ENCODE data around the gene KCNJ6. TPM values are rescaled to one million over a fixed set of nuclear protein-coding genes. Genes with fewer than 3 reads are reported as not detected.

KCNJ6 gene
- total RNA-seq, 1 donor from 2014 or later, result not detected

GRCh38 chr21:37670883-37671282 lies 245.4 kb downstream of the KCNJ6 start:
- Histone ChIP-seq H3K4me3 (no peak overlapping the region), H2AFZ (replicated peaks) (no peak overlapping the region)
- TF ChIP-seq CTCF (IDR thresholded peaks at IDR 0.05) (no peak), EZH2phosphoT487 (IDR thresholded peaks at IDR 0.05) (no peak), EZH2 (IDR thresholded peaks at IDR 0.05) (no peak)

GRCh38 chr21:37669249-37669648 lies 247.0 kb downstream of the KCNJ6 start:
- H3K4me1 Mint-ChIP-seq, result no peaks in the 10 kb centered on the region
- no peak for TF ChIP-seq EZH2 (IDR thresholded peaks at IDR 0.05)
- no peak for TF ChIP-seq EZH2phosphoT487 (IDR thresholded peaks at IDR 0.05)

More at GRCh38 chr21:37670883-37671282, 245.4 kb downstream of the KCNJ6 start:
- Histone ChIP-seq H3F3A (ENCODE audit: low read depth) (no peaks in the 10 kb centered on the region), H3K4me1 (no peaks in the 10 kb centered on the region), H3K36me3 (no peaks in the 10 kb centered on the region), H4K20me1 (ENCODE audit: low read depth) (no peaks in the 10 kb centered on the region), H3K27ac (no peak overlapping the region), H3K9ac (no peak overlapping the region), H3K79me2 (ENCODE audit: low read depth) (no peaks in the 10 kb centered on the region), H3K27me3 (peaks cover 15% of the 10 kb centered on the region), H3K9me3 (ENCODE audit: low read depth) (no peaks in the 10 kb centered on the region), H3K4me2 (no peak overlapping the region)
- Mint-ChIP-seq H3K4me1 (no peaks in the 10 kb centered on the region), H3K4me3 (no peak overlapping the region), H3K27me3 (ENCODE audit: insufficient read depth, low read depth) (peaks cover 9% of the 10 kb centered on the region), H3K36me3 (no peaks in the 10 kb centered on the region), H3K27ac (no peak overlapping the region), H3K9me3 (no peaks in the 10 kb centered on the region)
- no peak for DNase-seq (ENCODE audit: low spot score)

DNA sequence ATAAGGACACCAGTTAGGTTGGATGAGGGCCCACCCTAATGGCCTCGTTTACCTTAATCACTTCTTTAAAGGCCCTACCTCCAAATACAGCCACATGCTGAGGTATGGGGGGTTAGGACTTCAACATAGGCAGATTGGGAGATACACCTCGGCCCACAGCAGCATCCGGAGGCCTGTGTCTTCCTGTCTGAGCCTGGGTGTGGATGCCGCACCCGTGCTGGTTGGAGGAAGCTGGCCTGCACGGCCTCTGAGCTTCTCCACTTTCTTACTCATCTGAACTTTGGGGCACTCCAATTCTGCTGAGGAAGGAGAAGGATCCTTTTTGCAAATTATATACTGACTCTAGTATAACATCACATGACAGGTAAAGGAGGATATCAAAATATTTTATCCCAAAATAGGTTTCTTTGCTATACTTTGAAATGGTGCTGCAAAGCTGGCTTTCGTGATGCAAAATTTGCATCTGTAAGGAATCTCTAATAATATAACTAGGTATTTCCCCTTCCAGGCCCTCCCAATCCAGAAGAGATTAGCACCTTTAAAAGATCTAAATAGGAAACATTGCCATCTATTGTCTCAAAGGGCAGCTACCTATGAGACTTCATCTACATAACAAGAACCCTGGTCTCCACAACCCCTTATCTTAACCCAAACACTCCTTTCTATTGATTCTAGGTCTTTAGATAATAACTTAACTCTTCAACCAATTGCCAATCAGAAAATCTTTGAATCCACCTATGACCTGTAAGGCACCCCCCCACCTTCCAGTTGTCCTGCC lies 247.6 kb downstream of the KCNJ6 start:
- Mint-ChIP-seq H3K36me3 (no peaks in the 10 kb centered on the region), H3K4me1 (no peaks in the 10 kb centered on the region), H3K27me3 (ENCODE audit: insufficient read depth, low read depth) (peaks cover 4% of the 10 kb centered on the region), H3K27ac (no peak overlapping the region), H3K4me3 (no peak overlapping the region), H3K9me3 (no peaks in the 10 kb centered on the region)
- H3K4me2 ChIP-seq, result no peak overlapping the region
- no peaks in the 10 kb centered on the region for H3K4me1 ChIP-seq
- no peak overlapping the region for H3K9ac ChIP-seq
- TF ChIP-seq EZH2phosphoT487 (IDR thresholded peaks at IDR 0.05) (no peak), EZH2 (IDR thresholded peaks at IDR 0.05) (no peak), CTCF (IDR thresholded peaks at IDR 0.05) (no peak)
- no peaks in the 10 kb centered on the region for H3F3A ChIP-seq (ENCODE audit: low read depth)
- no peaks in the 10 kb centered on the region for H3K36me3 ChIP-seq
- H3K79me2 ChIP-seq (ENCODE audit: low read depth), result no peaks in the 10 kb centered on the region
- no peaks in the 10 kb centered on the region for H4K20me1 ChIP-seq (ENCODE audit: low read depth)
- no peak overlapping the region for H3K4me3 ChIP-seq
- H3K27ac ChIP-seq, result no peak overlapping the region
- H3K9me3 ChIP-seq (ENCODE audit: low read depth), result no peaks in the 10 kb centered on the region
- H2AFZ ChIP-seq (replicated peaks), result no peak overlapping the region
- no peaks in the 10 kb centered on the region for H3K27me3 ChIP-seq
- no peak for DNase-seq (ENCODE audit: low spot score)

More at GRCh38 chr21:37669249-37669648, 247.0 kb downstream of the KCNJ6 start:
- Histone ChIP-seq H3K27me3 (no peaks in the 10 kb centered on the region), H2AFZ (replicated peaks) (no peak overlapping the region), H3F3A (ENCODE audit: low read depth) (no peaks in the 10 kb centered on the region), H4K20me1 (ENCODE audit: low read depth) (no peaks in the 10 kb centered on the region), H3K79me2 (ENCODE audit: low read depth) (no peaks in the 10 kb centered on the region), H3K4me2 (no peak overlapping the region), H3K9ac (no peak overlapping the region), H3K4me3 (no peak overlapping the region), H3K36me3 (no peaks in the 10 kb centered on the region), H3K27ac (no peak overlapping the region), H3K4me1 (no peaks in the 10 kb centered on the region), H3K9me3 (ENCODE audit: low read depth) (no peaks in the 10 kb centered on the region)
- no peak overlapping the region for H3K27ac Mint-ChIP-seq
- H3K27me3 Mint-ChIP-seq (ENCODE audit: insufficient read depth, low read depth), result peaks cover 8% of the 10 kb centered on the region
- DNase-seq (ENCODE audit: low spot score), result no peak
- H3K4me3 Mint-ChIP-seq, result no peak overlapping the region
- no peaks in the 10 kb centered on the region for H3K36me3 Mint-ChIP-seq
- no peaks in the 10 kb centered on the region for H3K9me3 Mint-ChIP-seq

DNA sequence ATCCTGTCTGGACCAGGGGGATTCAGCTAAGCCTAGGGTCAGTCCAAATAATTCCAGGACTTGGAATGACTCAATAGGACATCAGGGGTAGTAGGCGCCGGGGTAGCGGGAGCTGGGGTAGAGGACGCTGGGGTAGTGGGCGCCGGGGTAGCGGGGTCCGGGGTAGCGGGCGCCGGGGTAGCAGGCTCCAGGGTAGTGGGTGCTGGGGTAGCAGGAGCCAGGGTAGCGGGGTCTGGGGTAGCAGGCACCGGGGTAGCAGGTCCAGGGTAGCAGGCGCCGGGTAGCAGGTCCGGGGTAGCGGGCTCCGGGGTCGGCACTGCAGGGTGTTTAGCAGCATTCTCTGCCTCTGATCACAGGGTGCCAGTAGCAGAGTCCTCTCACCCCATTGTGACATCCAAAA lies 248.9 kb downstream of the KCNJ6 start:
- Histone ChIP-seq H2AFZ (replicated peaks) (no peak overlapping the region), H3K9me3 (ENCODE audit: low read depth) (no peaks in the 10 kb centered on the region), H3K4me3 (no peak overlapping the region), H4K20me1 (ENCODE audit: low read depth) (no peaks in the 10 kb centered on the region), H3K4me1 (no peaks in the 10 kb centered on the region), H3K27ac (no peak overlapping the region), H3K36me3 (no peaks in the 10 kb centered on the region), H3K4me2 (no peak overlapping the region), H3F3A (ENCODE audit: low read depth) (no peaks in the 10 kb centered on the region), H3K79me2 (ENCODE audit: low read depth) (no peaks in the 10 kb centered on the region), H3K27me3 (no peaks in the 10 kb centered on the region), H3K9ac (no peak overlapping the region)
- H3K9me3 Mint-ChIP-seq, result no peaks in the 10 kb centered on the region
- H3K27me3 Mint-ChIP-seq (ENCODE audit: insufficient read depth, low read depth), result peaks cover 4% of the 10 kb centered on the region
- H3K36me3 Mint-ChIP-seq, result no peaks in the 10 kb centered on the region
- H3K4me3 Mint-ChIP-seq, result no peak overlapping the region
- H3K27ac Mint-ChIP-seq, result no peak overlapping the region
- TF ChIP-seq EZH2phosphoT487 (IDR thresholded peaks at IDR 0.05) (no peak), EZH2 (IDR thresholded peaks at IDR 0.05) (no peak), CTCF (IDR thresholded peaks at IDR 0.05) (no peak)
- H3K4me1 Mint-ChIP-seq, result no peaks in the 10 kb centered on the region
- DNase-seq (ENCODE audit: low spot score), result no peak
